Astrocyte (in vitro differentiated cells and primary cell): Measurements from ENCODE around the gene CDON. TPM values are rescaled to one million over a fixed set of nuclear protein-coding genes. Genes with fewer than 3 reads are reported as not detected.

Source experiments
- DNase-seq: peaks from one replicate; pipeline ENCODE4 v3.0.0-alpha.2; 2010; ENCODE audit warnings: low read depth
- FAIRE-seq: peaks from 2 replicates; lab custom pipeline; 2011; peaks lifted over from hg19 to GRCh38; lab: Jason Lieb, UNC
- H2AFZ ChIP-seq: 2 replicates; pipeline ENCODE4 v1.6.0; 2012; ENCODE audit warnings: low read depth, low read length, inconsistent platforms
- H3K27ac ChIP-seq: 2 replicates; pipeline ENCODE4 v1.5.1; 2011; ENCODE audit warnings: low read depth, low read length, inconsistent platforms
- H3K27me3 ChIP-seq: 2 replicates; pipeline ENCODE4 v1.6.0; 2011; ENCODE audit warnings: low read length, inconsistent platforms; ENCODE audit not compliant: insufficient read depth
- H3K36me3 ChIP-seq: 2 replicates; pipeline ENCODE4 v1.5.1; 2011; ENCODE audit warnings: low read length, inconsistent platforms; ENCODE audit not compliant: insufficient read depth
- H3K4me1 ChIP-seq: 2 replicates; pipeline ENCODE4 v1.5.1; 2011; ENCODE audit warnings: low read length, inconsistent platforms; ENCODE audit not compliant: insufficient read depth
- H3K4me2 ChIP-seq: 2 replicates; pipeline ENCODE4 v1.6.0; 2012; ENCODE audit warnings: low read length, inconsistent platforms
- H3K4me3 ChIP-seq: 2 replicates; pipeline ENCODE4 v1.5.1; 2011; ENCODE audit warnings: low read depth, mild to moderate bottlenecking, low read length, inconsistent platforms; ENCODE audit not compliant: insufficient read depth
- H3K79me2 ChIP-seq: 2 replicates; pipeline ENCODE4 v1.6.0; 2012; ENCODE audit warnings: mild to moderate bottlenecking, low read length, inconsistent platforms; ENCODE audit not compliant: insufficient read depth
- H3K9ac ChIP-seq: 2 replicates; pipeline ENCODE4 v1.6.0; 2012; ENCODE audit warnings: mild to moderate bottlenecking, low read length, inconsistent platforms
- H3K9me3 ChIP-seq: 2 replicates; pipeline ENCODE4 v1.5.1; 2012; ENCODE audit warnings: low read depth, mild to moderate bottlenecking, low read length, inconsistent platforms; ENCODE audit not compliant: insufficient read depth
- H4K20me1 ChIP-seq: 2 replicates; pipeline ENCODE4 v1.6.0; 2012; ENCODE audit warnings: low read length, inconsistent platforms; ENCODE audit not compliant: insufficient read depth
- H3K27ac Mint-ChIP-seq: one replicate; pipeline ENCODE4 v1.8.0; 2021; ENCODE audit warnings: mild to moderate bottlenecking, mixed read lengths; ENCODE audit not compliant: unreplicated experiment
- H3K27me3 Mint-ChIP-seq: one replicate; pipeline ENCODE4 v1.8.0; 2021; ENCODE audit warnings: low read depth, mixed read lengths; ENCODE audit not compliant: unreplicated experiment
- H3K36me3 Mint-ChIP-seq: one replicate; pipeline ENCODE4 v1.8.0; 2021; ENCODE audit warnings: low read depth, mixed read lengths; ENCODE audit not compliant: unreplicated experiment
- H3K4me1 Mint-ChIP-seq: one replicate; pipeline ENCODE4 v1.8.0; 2021; ENCODE audit warnings: low read depth, mixed read lengths; ENCODE audit not compliant: unreplicated experiment
- H3K4me3 Mint-ChIP-seq: one replicate; pipeline ENCODE4 v1.8.0; 2021; ENCODE audit warnings: mild to moderate bottlenecking, moderate library complexity, mixed read lengths; ENCODE audit not compliant: unreplicated experiment
- H3K9me3 Mint-ChIP-seq: one replicate; pipeline ENCODE4 v1.8.0; 2021; ENCODE audit warnings: mild to moderate bottlenecking, mixed read lengths; ENCODE audit not compliant: unreplicated experiment
- CTCF ChIP-seq: IDR thresholded peaks from 2 replicates; pipeline ENCODE4 v1.5.1; 2011; ENCODE audit warnings: low read depth, mild to moderate bottlenecking, inconsistent platforms, low read length, moderate library complexity; ENCODE audit not compliant: insufficient read depth
- EZH2 ChIP-seq: IDR thresholded peaks from 2 replicates; pipeline ENCODE4 v1.6.1; 2012; ENCODE audit warnings: mild to moderate bottlenecking, low read length, inconsistent platforms; ENCODE audit not compliant: insufficient read depth
- total RNA-seq: library from RNA; stranded (reverse); gene quantifications from 2 replicates; pipeline ENCODE4 v1.2.1, GENCODE V29; 2021

Gene CDON
- total RNA-seq, 1 donor from 2014 or later, result 15.5 TPM

DNA sequence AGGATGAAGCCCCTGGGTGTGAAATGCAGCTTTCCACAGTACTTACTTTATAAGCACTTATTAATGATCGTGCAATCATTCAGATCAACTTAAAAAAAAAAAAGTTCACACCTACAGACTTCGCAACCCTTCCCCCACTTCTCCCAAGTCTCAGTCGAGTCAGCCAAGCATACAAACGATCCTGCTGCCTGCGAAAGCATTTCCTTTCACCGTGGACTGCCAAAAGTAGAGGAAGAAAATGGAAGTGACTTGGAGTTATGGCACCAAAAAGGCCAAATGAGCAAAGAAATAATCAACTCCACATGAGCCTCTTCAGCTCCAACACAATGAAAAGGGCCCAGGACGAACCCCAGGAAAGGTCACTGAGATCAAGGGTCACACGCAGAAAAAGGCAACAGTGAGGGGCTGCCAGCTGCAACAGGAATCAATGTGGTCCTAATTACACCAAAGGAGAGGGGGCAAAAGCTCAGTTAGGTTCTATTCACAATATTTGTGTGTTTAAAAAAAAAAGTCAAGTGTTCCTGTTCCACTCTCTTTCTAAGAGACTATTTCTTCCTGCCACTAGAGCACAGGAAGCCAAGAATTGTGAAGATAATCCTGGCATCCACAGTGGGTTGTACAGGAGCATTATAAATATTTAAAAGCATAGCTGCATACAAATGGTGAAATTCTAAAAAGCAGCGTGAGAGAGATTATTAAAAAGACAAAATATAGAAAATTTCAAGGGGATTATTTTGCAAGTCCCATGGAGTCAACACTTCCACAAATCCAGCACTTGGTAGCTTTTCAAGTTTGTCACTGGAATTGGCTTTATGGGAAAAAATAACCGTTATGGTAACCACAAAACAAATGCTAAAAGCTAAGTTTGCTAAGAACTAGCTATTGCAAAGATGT lies 28.4 kb downstream of the CDON start:
- H3K4me1 ChIP-seq, result no peaks in the 10 kb centered on the region
- no peaks in the 10 kb centered on the region for H3K9me3 ChIP-seq
- FAIRE-seq, result no peak
- H3K4me2 ChIP-seq, result no peak overlapping the region
- peaks cover 12% of the 10 kb centered on the region for H3K4me1 Mint-ChIP-seq
- no peak overlapping the region for H3K27ac Mint-ChIP-seq
- no peaks in the 10 kb centered on the region for H3K36me3 ChIP-seq
- no peak overlapping the region for H3K27ac ChIP-seq
- no peaks in the 10 kb centered on the region for H3K36me3 Mint-ChIP-seq
- TF ChIP-seq EZH2 (no peak), CTCF (no peak)
- no peaks in the 10 kb centered on the region for H3K27me3 Mint-ChIP-seq
- H2AFZ ChIP-seq, result no peak overlapping the region
- H3K79me2 ChIP-seq, result no peaks in the 10 kb centered on the region
- no peak for DNase-seq
- H3K4me3 ChIP-seq, result no peak overlapping the region
- no peak overlapping the region for H3K4me3 Mint-ChIP-seq
- no peaks in the 10 kb centered on the region for H4K20me1 ChIP-seq
- H3K9ac ChIP-seq, result no peak overlapping the region
- peaks cover 4% of the 10 kb centered on the region for H3K27me3 ChIP-seq
- peaks cover 2% of the 10 kb centered on the region for H3K9me3 Mint-ChIP-seq

- DNase-seq (no peak), FAIRE-seq (no peak)
- Histone ChIP-seq H2AFZ (no peak overlapping the region), H3K9ac (no peak overlapping the region), H3K9me3 (no peaks in the 10 kb centered on the region), H3K79me2 (no peaks in the 10 kb centered on the region), H3K4me3 (no peak overlapping the region), H3K36me3 (no peaks in the 10 kb centered on the region), H3K4me2 (no peak overlapping the region), H3K27ac (no peak overlapping the region), H4K20me1 (no peaks in the 10 kb centered on the region), H3K27me3 (peaks cover 4% of the 10 kb centered on the region), H3K4me1 (no peaks in the 10 kb centered on the region)
- no peak for TF ChIP-seq EZH2
- no peaks in the 10 kb centered on the region for H3K36me3 Mint-ChIP-seq
- H3K4me3 Mint-ChIP-seq, result no peak overlapping the region
- H3K9me3 Mint-ChIP-seq, result peaks cover 2% of the 10 kb centered on the region
- peaks cover 12% of the 10 kb centered on the region for H3K4me1 Mint-ChIP-seq
- H3K27me3 Mint-ChIP-seq, result no peaks in the 10 kb centered on the region
- H3K27ac Mint-ChIP-seq, result no peak overlapping the region
Observed at GRCh38 chr11:126032375-126032774, 30.3 kb downstream of the CDON start.

GRCh38 chr11:126029805-126030204 lies 32.9 kb downstream of the CDON start:
- no peaks in the 10 kb centered on the region for H3K4me1 ChIP-seq
- H3K79me2 ChIP-seq, result no peaks in the 10 kb centered on the region
- H3K27me3 Mint-ChIP-seq, result no peaks in the 10 kb centered on the region
- H3K9me3 ChIP-seq, result no peaks in the 10 kb centered on the region
- peaks cover 2% of the 10 kb centered on the region for H3K9me3 Mint-ChIP-seq
- H3K4me3 ChIP-seq, result no peak overlapping the region
- no peak overlapping the region for H3K4me2 ChIP-seq
- H3K36me3 ChIP-seq, result no peaks in the 10 kb centered on the region
- H4K20me1 ChIP-seq, result no peaks in the 10 kb centered on the region
- no peak overlapping the region for H2AFZ ChIP-seq
- no peak overlapping the region for H3K27ac ChIP-seq
- H3K4me1 Mint-ChIP-seq, result peaks cover 19% of the 10 kb centered on the region
- no peak overlapping the region for H3K27ac Mint-ChIP-seq
- DNase-seq (no peak), FAIRE-seq (no peak)
- no peak for TF ChIP-seq EZH2
- no peak for TF ChIP-seq CTCF
- peaks cover 7% of the 10 kb centered on the region for H3K27me3 ChIP-seq
- H3K9ac ChIP-seq, result no peak overlapping the region
- H3K4me3 Mint-ChIP-seq, result no peak overlapping the region
- H3K36me3 Mint-ChIP-seq, result no peaks in the 10 kb centered on the region
